AG10803 (cell line): ENCODE measurements around the gene HDDC3.

Source experiments
- DNase-seq: peaks from one replicate; pipeline ENCODE4 v3.0.0; 2010; ENCODE audit warnings: low read depth
- H3K4me3 ChIP-seq: 2 replicates; pipeline ENCODE4 v1.5.1; 2011; ENCODE audit warnings: mild to moderate bottlenecking, low read length, control low read depth
- CTCF ChIP-seq: conservative IDR thresholded peaks from 2 replicates; pipeline ENCODE4 v1.5.1; 2011; ENCODE audit warnings: mild to moderate bottlenecking, low read length, control low read depth, inconsistent platforms

HDDC3 gene

GRCh38 chr15:90907051-90907660, 25.2 kb downstream of the HDDC3 start:
- no peak overlapping the region for H3K4me3 ChIP-seq
- no peak for DNase-seq
- no peak for TF ChIP-seq CTCF

- no peak for TF ChIP-seq CTCF
- H3K4me3 ChIP-seq: no peak overlapping the region
- DNase-seq: no peak
These were observed 26.0 kb downstream of the HDDC3 start for GRCh38 chr15:90906181-90906849.

- DNase-seq: no peak
- no peak overlapping the region for H3K4me3 ChIP-seq
- no peak for TF ChIP-seq CTCF
These were observed 26.8 kb downstream of the HDDC3 start for GRCh38 chr15:90905306-90906180.

- no peak overlapping the region for H3K4me3 ChIP-seq
- no peak for DNase-seq
- TF ChIP-seq CTCF: no peak
These were observed 27.6 kb downstream of the HDDC3 start for GRCh38 chr15:90904746-90905145.

GRCh38 chr15:90903733-90904536, 28.4 kb downstream of the HDDC3 start:
- peak overlapping the region; percentile 77 for H3K4me3 ChIP-seq
- no peak for TF ChIP-seq CTCF
- DNase-seq: no peak

GRCh38 chr15:90902840-90903732, 29.3 kb downstream of the HDDC3 start, which contains the start of gene MAN2A2:
TSS of gene MAN2A2 (plus strand) at chr15:90903302. CDS start at chr15:90904208, 906 bp downstream.
- no peak for TF ChIP-seq CTCF
- peak; percentile 27 for DNase-seq

More at GRCh38 chr15:90902840-90903732, 29.3 kb downstream of the HDDC3 start, which contains the start of gene MAN2A2:
- peak within 1 kb of the TSS; percentile 80 for H3K4me3 ChIP-seq
